Upper lobe of left lung (tissue), 6 donors: Measurements from ENCODE around the gene SEPTIN10. TPM values are rescaled to one million over a fixed set of nuclear protein-coding genes. Genes with fewer than 3 reads are reported as not detected.
A peak's percentile ranks its signal among the peaks of the same experiment; 100 is the strongest.

Experiments
- ATAC-seq, 2 donors: fragments of 200-7000 bp; cut with Tn5 transposase; one replicate each; pipeline ENCODE4 v1.9.1; 2022; ENCODE audit warnings: mild to moderate bottlenecking in 2 of 2, moderate library complexity in 2 of 2; ENCODE audit not compliant: low FRiP score in 2 of 2
- DNase-seq, 2 donors: peaks; one replicate each; pipeline ENCODE4 v3.0.0-alpha.2; 2019 to 2020
- H3K27ac ChIP-seq, 4 donors: fragments of 200-600 bp; sonication (generic); one replicate each; pipeline ENCODE4 v1.5.1; 2016 to 2019
- H3K27me3 ChIP-seq, 4 donors: fragments of 200-600 bp; sonication (generic); one replicate each; pipeline ENCODE4 v1.5.1; 2017 to 2019
- H3K36me3 ChIP-seq, 4 donors: fragments of 200-600 bp; sonication (generic); one replicate each; pipeline ENCODE4 v1.5.1; 2016 to 2019
- H3K4me1 ChIP-seq, 4 donors: fragments of 200-600 bp; sonication (generic); one replicate each; pipeline ENCODE4 v1.5.1; 2018 to 2019
- H3K4me3 ChIP-seq, 4 donors: fragments of 200-600 bp; sonication (generic); one replicate each; pipeline ENCODE4 v1.5.1; 2017 to 2019; ENCODE audit warnings: mild to moderate bottlenecking in 2 of 4, moderate library complexity in 1 of 4
- H3K9me3 ChIP-seq, 4 donors: fragments of 200-600 bp; sonication (generic); one replicate each; pipeline ENCODE4 v1.5.1; 2018 to 2019
- CTCF ChIP-seq, 6 experiments: fragments of 450-650 bp in 4 of 6; fragments of 200-600 bp in 2 of 6; sonication (generic) in 2 of 6; IDR thresholded peaks; one replicate each; pipeline ENCODE4 v1.5.1; 2016 to 2019; ENCODE audit warnings: antibody characterized with exemption in 6 of 6
- EP300 ChIP-seq, 4 donors: sonication (generic); formaldehyde crosslinking; IDR thresholded peaks; one replicate each; pipeline ENCODE4 v1.5.1; 2017; ENCODE audit warnings: antibody characterized with exemption in 4 of 4, control low read depth in 2 of 4
- POLR2A ChIP-seq, 4 donors: fragments of 450-650 bp; IDR thresholded peaks; one replicate each; pipeline ENCODE4 v1.5.1; 2016 to 2017; ENCODE audit warnings: antibody characterized with exemption in 4 of 4, mild to moderate bottlenecking in 2 of 4
- POLR2AphosphoS5 ChIP-seq, 2 donors: sonication (generic); formaldehyde crosslinking; IDR thresholded peaks; one replicate each; pipeline ENCODE4 v1.5.1; 2017; ENCODE audit warnings: antibody characterized with exemption in 2 of 2
- WGBS, 2 donors: methylation state at CpG; one replicate each; pipeline ENCODE4 v1.1.5; 2017 to 2018; 5-methylcytosine and 5-hydroxymethylcytosine counted together
- total RNA-seq, 6 donors: library from RNA; depleted of rRNA in 4 of 6; stranded (reverse); fragments of >200 nt in 4 of 6; gene quantifications; one replicate each; pipeline versions ENCODE4 v1.1.0 to v1.2.1, GENCODE V29; 2016 to 2021
- donor health status: DM: no; HTN: no; CAD: no; lungs with moderate emphysema.
- donor health status: DM: no; HTN: yes; CAD: no; lungs with severe emphysema.

Gene SEPTIN10
- total RNA-seq, 6 donors from 2014 or later, result 60.8 to 135 (median 88.5) TPM

- no peaks in the 10 kb centered on the region for H3K36me3 ChIP-seq
- TF ChIP-seq POLR2A (IDR thresholded peaks at IDR 0.05), result no peak
- TF ChIP-seq POLR2AphosphoS5 (IDR thresholded peaks at IDR 0.05), result no peak
- no peak for TF ChIP-seq CTCF (IDR thresholded peaks at IDR 0.05)
- TF ChIP-seq EP300 (IDR thresholded peaks at IDR 0.05), result no peak
- no peaks in the 10 kb centered on the region for H3K9me3 ChIP-seq
- no peak overlapping the region for H3K27ac ChIP-seq
- H3K4me1 ChIP-seq, result peaks cover 4 to 11% (median 7%) of the 10 kb centered on the region in 4 donors
- ATAC-seq (peak in 1 of 2 donors; percentile 34), DNase-seq (no peak)
- WGBS, 2 donors, result 65 to 67% methylated on average over 6 of the region's 6 CpGs
- H3K4me3 ChIP-seq, result no peak overlapping the region
- no peaks in the 10 kb centered on the region for H3K27me3 ChIP-seq
Observed at GRCh38 chr2:109535217-109535946, 78.4 kb downstream of the SEPTIN10 start.

GRCh38 chr2:109533823-109534222 lies 79.9 kb downstream of the SEPTIN10 start:
- no peak for ATAC-seq

GRCh38 chr2:109532728-109533076 lies 81.1 kb downstream of the SEPTIN10 start:
- Histone ChIP-seq H3K4me1 (peaks cover 7 to 16% (median 9%) of the 10 kb centered on the region in 4 donors), H3K36me3 (no peaks in the 10 kb centered on the region), H3K9me3 (no peaks in the 10 kb centered on the region), H3K27ac (no peak overlapping the region), H3K27me3 (no peaks in the 10 kb centered on the region), H3K4me3 (no peak overlapping the region)
- DNase-seq, result peak in 1 of 2 donors; percentile 15
- no peak for TF ChIP-seq CTCF (IDR thresholded peaks at IDR 0.05)
- no peak for ATAC-seq
- WGBS, 2 donors, result 91% methylated on average over 5 of the region's 5 CpGs

More at GRCh38 chr2:109533823-109534222, 79.9 kb downstream of the SEPTIN10 start:
- Histone ChIP-seq H3K36me3 (no peaks in the 10 kb centered on the region), H3K27ac (no peak overlapping the region), H3K9me3 (no peaks in the 10 kb centered on the region), H3K4me1 (peaks cover 7 to 16% (median 9%) of the 10 kb centered on the region in 4 donors), H3K27me3 (no peaks in the 10 kb centered on the region), H3K4me3 (no peak overlapping the region)
- DNase-seq, result peak in 1 of 2 donors; percentile 44
- WGBS, 2 donors, result 86 to 95% methylated on average over 5 to 7 of the region's 7 CpGs
- no peak for TF ChIP-seq EP300 (IDR thresholded peaks at IDR 0.05)
- TF ChIP-seq CTCF (IDR thresholded peaks at IDR 0.05), result no peak
- TF ChIP-seq POLR2AphosphoS5 (IDR thresholded peaks at IDR 0.05), result no peak
- no peak for TF ChIP-seq POLR2A (IDR thresholded peaks at IDR 0.05)

GRCh38 chr2:109531896-109532727 lies 81.7 kb downstream of the SEPTIN10 start:
- Histone ChIP-seq H3K27ac (no peak overlapping the region), H3K36me3 (no peaks in the 10 kb centered on the region), H3K4me1 (peaks cover 7 to 16% (median 9%) of the 10 kb centered on the region in 4 donors), H3K9me3 (no peaks in the 10 kb centered on the region), H3K4me3 (no peak overlapping the region), H3K27me3 (no peaks in the 10 kb centered on the region)
- DNase-seq (peak in 1 of 2 donors; percentile 14), ATAC-seq (no peak)
- TF ChIP-seq POLR2AphosphoS5 (IDR thresholded peaks at IDR 0.05) (no peak), EP300 (IDR thresholded peaks at IDR 0.05) (no peak), CTCF (IDR thresholded peaks at IDR 0.05) (no peak)
- 87 to 92% methylated on average over 10 of the region's 10 CpGs for WGBS, 2 donors
